ENCODE results near the gene SCN3B.

SCN3B gene

GRCh38 chr11:123582992-123583504, 71.4 kb downstream of the SCN3B start:
- Histone ChIP-seq H3K4me3 (ENCODE audit: low read depth, low read length) (no peak overlapping the region), H3K36me3 (ENCODE audit: control insufficient read depth in 2 of 2, insufficient read depth in 1 of 2, low read length in 2 of 2) (no peaks in the 10 kb centered on the region), H3K4me1 (ENCODE audit: control insufficient read depth, insufficient read depth, low read length) (no peaks in the 10 kb centered on the region), H3K27ac (ENCODE audit: extremely low read depth, low read depth, low read length) (no peak overlapping the region), H3K9me3 (ENCODE audit: control insufficient read depth, insufficient read depth, low read depth, low read length) (no peaks in the 10 kb centered on the region)
- ChIA-PET CTCF (interaction anchor here (0.5 to 5.7 kb wide), 4 partner anchors 31 to 1873 kb away, joined by 3 to 50 read pairs (median 4); no protein-coding TSS in a partner anchor), POLR2A (interaction anchor here (0.5 kb wide), 1 partner anchor 1667 kb away, joined by 4 read pairs; no protein-coding TSS in a partner anchor)
- no peak for TF ChIP-seq ZNF23 (tag by site-specific recombination; IDR thresholded peaks at IDR 0.05; ENCODE audit: borderline replicate concordance)
- TF ChIP-seq ZNF433 (tag by site-specific recombination; IDR thresholded peaks at IDR 0.05; ENCODE audit: low read depth) = no peak
- TF ChIP-seq REST (tag by site-specific recombination; IDR thresholded peaks at IDR 0.05) = no peak
- TF ChIP-seq, protein P1, sequence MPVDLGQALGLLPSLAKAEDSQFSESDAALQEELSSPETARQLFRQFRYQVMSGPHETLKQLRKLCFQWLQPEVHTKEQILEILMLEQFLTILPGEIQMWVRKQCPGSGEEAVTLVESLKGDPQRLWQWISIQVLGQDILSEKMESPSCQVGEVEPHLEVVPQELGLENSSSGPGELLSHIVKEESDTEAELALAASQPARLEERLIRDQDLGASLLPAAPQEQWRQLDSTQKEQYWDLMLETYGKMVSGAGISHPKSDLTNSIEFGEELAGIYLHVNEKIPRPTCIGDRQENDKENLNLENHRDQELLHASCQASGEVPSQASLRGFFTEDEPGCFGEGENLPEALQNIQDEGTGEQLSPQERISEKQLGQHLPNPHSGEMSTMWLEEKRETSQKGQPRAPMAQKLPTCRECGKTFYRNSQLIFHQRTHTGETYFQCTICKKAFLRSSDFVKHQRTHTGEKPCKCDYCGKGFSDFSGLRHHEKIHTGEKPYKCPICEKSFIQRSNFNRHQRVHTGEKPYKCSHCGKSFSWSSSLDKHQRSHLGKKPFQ (tag by site-specific recombination; IDR thresholded peaks at IDR 0.05) = peak; percentile 73
- TF ChIP-seq, protein P2, sequence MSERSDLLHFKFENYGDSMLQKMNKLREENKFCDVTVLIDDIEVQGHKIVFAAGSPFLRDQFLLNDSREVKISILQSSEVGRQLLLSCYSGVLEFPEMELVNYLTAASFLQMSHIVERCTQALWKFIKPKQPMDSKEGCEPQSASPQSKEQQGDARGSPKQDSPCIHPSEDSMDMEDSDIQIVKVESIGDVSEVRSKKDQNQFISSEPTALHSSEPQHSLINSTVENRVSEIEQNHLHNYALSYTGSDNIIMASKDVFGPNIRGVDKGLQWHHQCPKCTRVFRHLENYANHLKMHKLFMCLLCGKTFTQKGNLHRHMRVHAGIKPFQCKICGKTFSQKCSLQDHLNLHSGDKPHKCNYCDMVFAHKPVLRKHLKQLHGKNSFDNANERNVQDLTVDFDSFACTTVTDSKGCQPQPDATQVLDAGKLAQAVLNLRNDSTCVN (tag by site-specific recombination; optimal IDR thresholded peaks at IDR 0.05) = peak; percentile 19
- no peak for TF ChIP-seq ZNF561 (tag by site-specific recombination; IDR thresholded peaks at IDR 0.05; ENCODE audit: borderline replicate concordance)
- peak; percentile 98 for TF ChIP-seq ZSCAN4 (tag by site-specific recombination; IDR thresholded peaks at IDR 0.05)
- TF ChIP-seq ZNF239 (tag by site-specific recombination; IDR thresholded peaks at IDR 0.05) = no peak
- no peak for TF ChIP-seq ZNF2 (tag by site-specific recombination; IDR thresholded peaks at IDR 0.05)
- TF ChIP-seq, protein P3, sequence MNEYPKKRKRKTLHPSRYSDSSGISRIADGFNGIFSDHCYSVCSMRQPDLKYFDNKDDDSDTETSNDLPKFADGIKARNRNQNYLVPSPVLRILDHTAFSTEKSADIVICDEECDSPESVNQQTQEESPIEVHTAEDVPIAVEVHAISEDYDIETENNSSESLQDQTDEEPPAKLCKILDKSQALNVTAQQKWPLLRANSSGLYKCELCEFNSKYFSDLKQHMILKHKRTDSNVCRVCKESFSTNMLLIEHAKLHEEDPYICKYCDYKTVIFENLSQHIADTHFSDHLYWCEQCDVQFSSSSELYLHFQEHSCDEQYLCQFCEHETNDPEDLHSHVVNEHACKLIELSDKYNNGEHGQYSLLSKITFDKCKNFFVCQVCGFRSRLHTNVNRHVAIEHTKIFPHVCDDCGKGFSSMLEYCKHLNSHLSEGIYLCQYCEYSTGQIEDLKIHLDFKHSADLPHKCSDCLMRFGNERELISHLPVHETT (tag by site-specific recombination; IDR thresholded peaks at IDR 0.05) = no peak
- TF ChIP-seq ZNF518A (tag by site-specific recombination; conservative IDR thresholded peaks at IDR 0.05; ENCODE audit: low read depth) = no peak
- no peak for TF ChIP-seq ZNF549 (tag by site-specific recombination; IDR thresholded peaks at IDR 0.05)
- no peak for TF ChIP-seq ZFP41 (tag by site-specific recombination; IDR thresholded peaks at IDR 0.05; ENCODE audit: borderline replicate concordance)
- TF ChIP-seq ZNF768 (tag by site-specific recombination; IDR thresholded peaks at IDR 0.05) = no peak
- no peak for TF ChIP-seq ZNF830 (tag by site-specific recombination; IDR thresholded peaks at IDR 0.05; ENCODE audit: low read depth)
- TF ChIP-seq SP7 (tag by site-specific recombination; IDR thresholded peaks at IDR 0.05) = no peak
- TF ChIP-seq, protein P4, sequence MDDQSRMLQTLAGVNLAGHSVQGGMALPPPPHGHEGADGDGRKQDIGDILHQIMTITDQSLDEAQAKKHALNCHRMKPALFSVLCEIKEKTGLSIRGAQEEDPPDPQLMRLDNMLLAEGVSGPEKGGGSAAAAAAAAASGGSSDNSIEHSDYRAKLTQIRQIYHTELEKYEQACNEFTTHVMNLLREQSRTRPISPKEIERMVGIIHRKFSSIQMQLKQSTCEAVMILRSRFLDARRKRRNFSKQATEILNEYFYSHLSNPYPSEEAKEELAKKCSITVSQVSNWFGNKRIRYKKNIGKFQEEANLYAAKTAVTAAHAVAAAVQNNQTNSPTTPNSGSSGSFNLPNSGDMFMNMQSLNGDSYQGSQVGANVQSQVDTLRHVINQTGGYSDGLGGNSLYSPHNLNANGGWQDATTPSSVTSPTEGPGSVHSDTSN (CRISPR knock-in tag; IDR thresholded peaks at IDR 0.05) = no peak
- no peak for TF ChIP-seq WT1 (tag by site-specific recombination; IDR thresholded peaks at IDR 0.05)
- TF ChIP-seq ZNF530 (tag by site-specific recombination; IDR thresholded peaks at IDR 0.05; ENCODE audit: low read depth) = no peak
- TF ChIP-seq ZNF610 (tag by site-specific recombination; IDR thresholded peaks at IDR 0.05; ENCODE audit: borderline replicate concordance) = no peak
- no peak for TF ChIP-seq TRIM28 (IDR thresholded peaks at IDR 0.05; ENCODE audit: borderline replicate concordance, low read length)
- TF ChIP-seq ZNF664 (tag by site-specific recombination; IDR thresholded peaks at IDR 0.05) = no peak

All from HEK293 (cell line).